ENCODE results near the gene SARS1. TPM values are rescaled to one million over a fixed set of nuclear protein-coding genes. Genes with fewer than 3 reads are reported as not detected.
A peak's percentile ranks its signal among the peaks of the same experiment; 100 is the strongest.

The SARS1 gene
- total and polyA plus RNA-seq, 2 of the 8 experiments (the other 6 are each of a cell fraction or from before 2014, with no cell fraction given): 83.1 to 146 TPM

DNA sequence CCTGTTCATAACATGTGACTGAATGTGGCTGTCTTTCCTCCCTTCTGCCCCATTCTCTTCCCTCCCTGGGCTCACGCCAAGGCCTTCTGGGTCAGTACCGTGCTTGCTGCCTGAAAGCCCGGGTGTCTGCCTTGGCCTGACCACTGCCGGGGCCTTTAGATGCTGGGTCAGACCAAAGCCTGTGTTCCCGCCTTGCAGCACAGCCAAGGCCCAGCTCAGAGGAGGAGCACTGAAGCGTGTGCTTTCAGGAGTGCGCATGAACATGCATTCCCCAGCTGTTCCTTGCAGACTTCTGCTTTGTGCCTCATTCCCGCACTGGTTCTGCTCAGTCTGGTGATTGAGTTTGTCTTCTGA lies 27.0 kb upstream of the SARS1 start:
- no peak overlapping the region for H2BK120ac ChIP-seq (replicated peaks; ENCODE audit: low read depth, low read length)
- no peaks in the 10 kb centered on the region for H3K9me3 ChIP-seq (ENCODE audit: insufficient read depth in 2 of 2, low read depth in 1 of 2, low read length in 1 of 2)
- H3K18ac ChIP-seq (ENCODE audit: extremely low read depth, low read length): no peak overlapping the region
- no peaks in the 10 kb centered on the region; the same call in 1 of the 2 replicates for H3K23me2 ChIP-seq (ENCODE audit: low read depth, low read length)
- H2AFZ ChIP-seq (ENCODE audit: low read length): no peak overlapping the region
- H2BK12ac ChIP-seq (ENCODE audit: low read depth, low read length): no peak overlapping the region
- H3K23ac ChIP-seq (ENCODE audit: insufficient read length): no peak overlapping the region
- H3K9ac ChIP-seq (replicated peaks in 1 of 4; ENCODE audit: extremely low read depth in 1 of 4, low read depth in 3 of 4, low read length in 3 of 4): no peak overlapping the region
- H4K20me1 ChIP-seq (replicated peaks in 1 of 2; ENCODE audit: control insufficient read depth in 1 of 2, insufficient read depth in 2 of 2, low read length in 2 of 2): no peaks in the 10 kb centered on the region
- H3K36me3 ChIP-seq (ENCODE audit: control insufficient read depth in 2 of 4, insufficient read depth in 4 of 4, low read length in 3 of 4): no peaks in the 10 kb centered on the region
- no peak for DNase-seq (ENCODE audit: low read depth in 1 of 2, low spot score in 2 of 2)
- H2BK15ac ChIP-seq (ENCODE audit: low read length): no peak overlapping the region
- no peak overlapping the region for H3K27ac ChIP-seq (ENCODE audit: low read depth, low read length)
- H3K27me3 ChIP-seq (replicated peaks in 1 of 4; ENCODE audit: control insufficient read depth in 3 of 4, extremely low read depth in 1 of 4, insufficient read depth in 3 of 4, low read length in 3 of 4): no peaks in the 10 kb centered on the region
- H4K5ac ChIP-seq (ENCODE audit: insufficient read length, low read depth, low read length): no peak overlapping the region
- H3K56ac ChIP-seq (replicated peaks; ENCODE audit: insufficient read length, low read depth, low read length): no peak overlapping the region
- H2AK5ac ChIP-seq (ENCODE audit: low read depth, low read length): no peak overlapping the region
- H2BK5ac ChIP-seq (ENCODE audit: low read depth, low read length): no peak overlapping the region
- no peak overlapping the region for H4K91ac ChIP-seq (replicated peaks; ENCODE audit: insufficient read length, low read length)
- FAIRE-seq: no peak
- H3K4me3 ChIP-seq (ENCODE audit: extremely low read depth in 1 of 4, insufficient read depth in 2 of 4, low read depth in 3 of 4, low read length in 4 of 4): no peak overlapping the region
- 83% methylated on average over 8 of the region's 8 CpGs; no CpG with 5 or more reads in 1 of the 2 experiments for WGBS, 2 experiments (ENCODE audit: extremely low coverage in 1 of 2, insufficient coverage in 1 of 2, insufficient read length in 1 of 2, insufficient replicate concordance in 2 of 2, low coverage in 1 of 2, low lambda C conversion rate in 2 of 2, missing lambda C conversion rate in 1 of 2)
- peaks cover 0 to 5% (median 1%) of the 10 kb centered on the region in 4 experiments; a peak in 2 of 7 replicates for H3K4me1 ChIP-seq (replicated peaks in 1 of 4; ENCODE audit: control insufficient read depth in 3 of 4, insufficient read depth in 4 of 4, low read length in 3 of 4)
- H2BK20ac ChIP-seq (ENCODE audit: low read length): peak overlapping the region; percentile 41; the same call in 1 of the 2 replicates
- H4K8ac ChIP-seq (ENCODE audit: extremely low read depth, insufficient read depth, low read length): no peak overlapping the region
- no peaks in the 10 kb centered on the region for H3K79me2 ChIP-seq (ENCODE audit: control insufficient read depth in 1 of 2, insufficient read depth in 2 of 2, low read length in 2 of 2)
- POLR2A ChIA-PET (ENCODE audit: partially characterized antibody): no interaction called here
- H3K4ac ChIP-seq (replicated peaks; ENCODE audit: insufficient read length, low read depth, low read length): no peak overlapping the region
- H3K4me2 ChIP-seq (ENCODE audit: insufficient read depth in 1 of 2, low read depth in 2 of 2, low read length in 2 of 2): no peak overlapping the region
- CTCF ChIA-PET (ENCODE audit: partially characterized antibody): interaction anchor here (0.6 to 32.0 kb wide), 7 partner anchors 12 to 78 kb away, joined by 3 to 651 read pairs (median 3); partner anchors contain the start of gene CELSR2
- H3K14ac ChIP-seq (ENCODE audit: insufficient read length): no peak overlapping the region
- no peaks in the 10 kb centered on the region for H3K79me1 ChIP-seq (ENCODE audit: low read depth, low read length)
- TF ChIP-seq SIN3A (conservative IDR thresholded peaks at IDR 0.05 in 1 of 2, IDR thresholded peaks at IDR 0.05 in 1 of 2; ENCODE audit: low read depth in 1 of 2, low read length in 2 of 2) (no peak), RXRA (IDR thresholded peaks at IDR 0.05; ENCODE audit: insufficient read depth, low read depth, low read length) (no peak), SAP30 (IDR thresholded peaks at IDR 0.05; ENCODE audit: insufficient read depth, insufficient replicate concordance, low read length) (no peak), NRF1 (IDR thresholded peaks at IDR 0.05; ENCODE audit: low read depth, low read length) (no peak), EGR1 (IDR thresholded peaks at IDR 0.05; ENCODE audit: borderline replicate concordance, low read depth, low read length) (no peak), SP4 (IDR thresholded peaks at IDR 0.05; ENCODE audit: low read length) (no peak), BACH1 (IDR thresholded peaks at IDR 0.05; ENCODE audit: low read length) (no peak), EZH2 (IDR thresholded peaks at IDR 0.05; ENCODE audit: low read depth, low read length, severe bottlenecking) (no peak), RBBP5 (IDR thresholded peaks at IDR 0.05; ENCODE audit: borderline replicate concordance, low read depth, low read length) (no peak)
- TF ChIP-seq, protein P1, sequence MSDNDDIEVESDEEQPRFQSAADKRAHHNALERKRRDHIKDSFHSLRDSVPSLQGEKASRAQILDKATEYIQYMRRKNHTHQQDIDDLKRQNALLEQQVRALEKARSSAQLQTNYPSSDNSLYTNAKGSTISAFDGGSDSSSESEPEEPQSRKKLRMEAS (IDR thresholded peaks at IDR 0.05): no peak
- TF ChIP-seq, protein P2, sequence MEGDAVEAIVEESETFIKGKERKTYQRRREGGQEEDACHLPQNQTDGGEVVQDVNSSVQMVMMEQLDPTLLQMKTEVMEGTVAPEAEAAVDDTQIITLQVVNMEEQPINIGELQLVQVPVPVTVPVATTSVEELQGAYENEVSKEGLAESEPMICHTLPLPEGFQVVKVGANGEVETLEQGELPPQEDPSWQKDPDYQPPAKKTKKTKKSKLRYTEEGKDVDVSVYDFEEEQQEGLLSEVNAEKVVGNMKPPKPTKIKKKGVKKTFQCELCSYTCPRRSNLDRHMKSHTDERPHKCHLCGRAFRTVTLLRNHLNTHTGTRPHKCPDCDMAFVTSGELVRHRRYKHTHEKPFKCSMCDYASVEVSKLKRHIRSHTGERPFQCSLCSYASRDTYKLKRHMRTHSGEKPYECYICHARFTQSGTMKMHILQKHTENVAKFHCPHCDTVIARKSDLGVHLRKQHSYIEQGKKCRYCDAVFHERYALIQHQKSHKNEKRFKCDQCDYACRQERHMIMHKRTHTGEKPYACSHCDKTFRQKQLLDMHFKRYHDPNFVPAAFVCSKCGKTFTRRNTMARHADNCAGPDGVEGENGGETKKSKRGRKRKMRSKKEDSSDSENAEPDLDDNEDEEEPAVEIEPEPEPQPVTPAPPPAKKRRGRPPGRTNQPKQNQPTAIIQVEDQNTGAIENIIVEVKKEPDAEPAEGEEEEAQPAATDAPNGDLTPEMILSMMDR (IDR thresholded peaks at IDR 0.05; ENCODE audit: control extremely low read depth in 1 of 3, insufficient read depth in 1 of 3, low read depth in 1 of 3, low read length in 3 of 3): no peak
